K562 (cell line): ENCODE results near the gene SERP1. TPM values are rescaled to one million over a fixed set of nuclear protein-coding genes. Genes with fewer than 3 reads are reported as not detected.

Experiments
- CEBPB ChIP-seq: fragments of 450-650 bp; IDR thresholded peaks from 2 replicates; pipeline ENCODE4 v1.6.1; 2016; ENCODE audit warnings: missing genetic modification characterization, missing compliant biosample characterization
- E2F3 ChIP-seq: fragments of 250-450 bp; sonication (Bioruptor Pico); IDR thresholded peaks from 2 replicates; pipeline ENCODE4 v1.4.0; 2020; ENCODE audit warnings: mild to moderate bottlenecking
- HNRNPLL ChIP-seq: fragments of 200-400 bp; formaldehyde crosslinking; IDR thresholded peaks from 2 replicates; pipeline ENCODE4 v1.6.1; 2017; ENCODE audit warnings: low read length, low read depth, mild to moderate bottlenecking; ENCODE audit not compliant: poor library complexity, severe bottlenecking
- KLF6 ChIP-seq: fragments of 250-450 bp; sonication (Bioruptor Pico); IDR thresholded peaks from 2 replicates; pipeline ENCODE4 v1.4.0; 2020; ENCODE audit warnings: mild to moderate bottlenecking, moderate library complexity, borderline replicate concordance
- NFIX ChIP-seq: fragments of 250-450 bp; sonication (Bioruptor Pico); IDR thresholded peaks from 2 replicates; pipeline ENCODE4 v1.4.0; 2020; ENCODE audit warnings: low read depth, mild to moderate bottlenecking, moderate library complexity
- PYGO2 ChIP-seq: fragments of 450-650 bp; IDR thresholded peaks from 2 replicates; pipeline ENCODE4 v1.6.1; 2016; ENCODE audit warnings: mild to moderate bottlenecking, missing genetic modification characterization, moderate library complexity, missing compliant biosample characterization
- U2AF2 ChIP-seq: fragments of 200-400 bp; formaldehyde crosslinking; optimal IDR thresholded peaks from 2 replicates; pipeline ENCODE3; 2017; ENCODE audit warnings: low read depth, mild to moderate bottlenecking, low read length
- ZBTB7A ChIP-seq: IDR thresholded peaks from 2 replicates; pipeline ENCODE4 v1.6.1; 2011; ENCODE audit warnings: low read depth, mild to moderate bottlenecking, low read length, moderate library complexity, borderline replicate concordance; ENCODE audit not compliant: control insufficient read depth
- ZC3H8 ChIP-seq: fragments of 450-650 bp; IDR thresholded peaks from 2 replicates; pipeline ENCODE4 v1.6.1; 2017
- polyA plus RNA-seq, 8 experiments: library from polyadenylated mRNA; depleted of rRNA in 4 of 8; stranded (reverse) in 5 of 8; unstranded in 3 of 8; fragments of >200 nt; fragmentation: Nextera tagmentation in 2 of 8; fragmentation: Illumina TruSeq in 1 of 8; extraction: Ambion mirVana in 2 of 8; extraction: Trizol in 1 of 8; gene quantifications; 2 replicates each; pipeline versions ENCODE4 v1.2.1 to v1.2.3, GENCODE V29; 2011 to 2014; ENCODE audit warnings: inconsistent platforms in 1 of 8, missing spikeins in 1 of 8
- total RNA-seq, 7 experiments: library from RNA; depleted of rRNA in 6 of 7; stranded (reverse); fragments of >200 nt in 6 of 7; fragmentation: Illumina TruSeq in 2 of 7; extraction: Trizol in 2 of 7; gene quantifications; 2 replicates each; pipeline versions ENCODE4 v1.2.1 to v1.2.3, GENCODE V29; 2011 to 2021; ENCODE audit warnings: low replicate concordance in 1 of 7
- TF ChIP-seq, protein P1 (sequence below), 2 experiments: IDR thresholded peaks in 1 of 2; conservative IDR thresholded peaks in 1 of 2; 2 replicates each; pipeline ENCODE4 v1.6.1; 2016; ENCODE audit warnings: low read depth in 2 of 2, mild to moderate bottlenecking in 1 of 2, missing compliant biosample characterization in 1 of 2, missing genetic modification characterization in 1 of 2, moderate library complexity in 1 of 2
- TF ChIP-seq, protein P2 (sequence below), 2 experiments: fragments of 150-350 bp in 1 of 2; IDR thresholded peaks; 2 replicates each; pipeline ENCODE4 v1.6.1; 2012 to 2016; ENCODE audit warnings: low read depth in 2 of 2, low read length in 2 of 2, mild to moderate bottlenecking in 1 of 2, moderate library complexity in 1 of 2
- TF ChIP-seq, protein P3 (sequence below): fragments of 200-800 bp; sonication (Bioruptor generic); IDR thresholded peaks from 2 replicates; pipeline ENCODE4 v1.6.1; 2016; ENCODE audit warnings: missing genetic modification characterization, missing compliant biosample characterization
- TF ChIP-seq, protein P4 (sequence below): fragments of 450-650 bp; formaldehyde crosslinking; IDR thresholded peaks from 2 replicates; pipeline ENCODE4 v1.4.0; 2022; ENCODE audit warnings: mild to moderate bottlenecking, moderate library complexity

Gene SERP1
- total and polyA plus RNA-seq, 9 of the 15 experiments (the other 6 are each of a cell fraction or from before 2014, with no cell fraction given) = 38.6 to 443 (median 121) TPM

DNA sequence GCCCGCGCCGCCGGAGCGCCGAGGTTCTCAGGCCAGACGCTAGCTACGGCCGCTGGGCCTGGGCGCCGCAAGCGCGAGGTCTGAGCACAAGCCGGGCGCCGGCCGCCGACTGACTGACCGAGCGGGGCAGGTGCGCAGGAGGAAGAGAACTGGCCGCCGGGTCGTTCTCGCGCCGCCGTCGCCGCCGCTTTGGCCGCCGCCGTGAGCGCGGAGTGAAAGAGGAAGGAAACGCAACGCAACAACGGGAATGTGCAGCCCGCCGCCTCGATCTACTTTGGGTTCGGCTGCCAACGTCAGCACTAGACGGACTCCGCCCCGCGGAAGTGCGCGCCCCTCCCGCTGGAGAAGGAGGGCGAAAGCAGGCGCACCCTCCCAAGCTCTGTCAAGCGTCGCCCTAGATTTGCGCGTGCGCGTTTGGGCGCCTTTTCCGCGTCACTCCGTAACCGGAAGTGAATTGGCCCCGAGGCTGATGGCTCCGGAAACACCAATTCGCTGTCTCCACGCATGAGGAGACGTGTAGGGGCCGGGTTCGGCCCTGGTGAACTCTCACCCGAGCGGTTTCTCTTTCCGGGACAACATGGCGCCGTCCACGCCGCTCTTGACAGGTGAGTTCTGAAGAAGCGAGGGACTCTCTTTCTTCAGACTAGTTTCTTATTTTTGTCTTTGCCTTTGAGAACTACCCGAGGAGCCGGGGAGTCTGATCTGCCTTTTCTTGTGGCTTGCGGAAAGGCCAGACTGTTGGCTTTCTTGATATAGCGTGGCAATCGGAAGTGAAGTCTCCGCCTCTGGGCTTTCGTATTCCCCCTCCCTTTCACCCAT lies at the start of gene SERP1, which contains the start of gene EIF2A (continued):
- TF ChIP-seq, protein P1, sequence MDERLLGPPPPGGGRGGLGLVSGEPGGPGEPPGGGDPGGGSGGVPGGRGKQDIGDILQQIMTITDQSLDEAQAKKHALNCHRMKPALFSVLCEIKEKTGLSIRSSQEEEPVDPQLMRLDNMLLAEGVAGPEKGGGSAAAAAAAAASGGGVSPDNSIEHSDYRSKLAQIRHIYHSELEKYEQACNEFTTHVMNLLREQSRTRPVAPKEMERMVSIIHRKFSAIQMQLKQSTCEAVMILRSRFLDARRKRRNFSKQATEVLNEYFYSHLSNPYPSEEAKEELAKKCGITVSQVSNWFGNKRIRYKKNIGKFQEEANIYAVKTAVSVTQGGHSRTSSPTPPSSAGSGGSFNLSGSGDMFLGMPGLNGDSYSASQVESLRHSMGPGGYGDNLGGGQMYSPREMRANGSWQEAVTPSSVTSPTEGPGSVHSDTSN (CRISPR knock-in tag; IDR thresholded peaks at IDR 0.05; ENCODE audit: low read depth) = no peak
- TF ChIP-seq, protein P1 (tag; conservative IDR thresholded peaks at IDR 0.05; ENCODE audit: low read depth) = peak; percentile 95; the same call in 1 of the 2 replicates
- TF ChIP-seq, protein P2, sequence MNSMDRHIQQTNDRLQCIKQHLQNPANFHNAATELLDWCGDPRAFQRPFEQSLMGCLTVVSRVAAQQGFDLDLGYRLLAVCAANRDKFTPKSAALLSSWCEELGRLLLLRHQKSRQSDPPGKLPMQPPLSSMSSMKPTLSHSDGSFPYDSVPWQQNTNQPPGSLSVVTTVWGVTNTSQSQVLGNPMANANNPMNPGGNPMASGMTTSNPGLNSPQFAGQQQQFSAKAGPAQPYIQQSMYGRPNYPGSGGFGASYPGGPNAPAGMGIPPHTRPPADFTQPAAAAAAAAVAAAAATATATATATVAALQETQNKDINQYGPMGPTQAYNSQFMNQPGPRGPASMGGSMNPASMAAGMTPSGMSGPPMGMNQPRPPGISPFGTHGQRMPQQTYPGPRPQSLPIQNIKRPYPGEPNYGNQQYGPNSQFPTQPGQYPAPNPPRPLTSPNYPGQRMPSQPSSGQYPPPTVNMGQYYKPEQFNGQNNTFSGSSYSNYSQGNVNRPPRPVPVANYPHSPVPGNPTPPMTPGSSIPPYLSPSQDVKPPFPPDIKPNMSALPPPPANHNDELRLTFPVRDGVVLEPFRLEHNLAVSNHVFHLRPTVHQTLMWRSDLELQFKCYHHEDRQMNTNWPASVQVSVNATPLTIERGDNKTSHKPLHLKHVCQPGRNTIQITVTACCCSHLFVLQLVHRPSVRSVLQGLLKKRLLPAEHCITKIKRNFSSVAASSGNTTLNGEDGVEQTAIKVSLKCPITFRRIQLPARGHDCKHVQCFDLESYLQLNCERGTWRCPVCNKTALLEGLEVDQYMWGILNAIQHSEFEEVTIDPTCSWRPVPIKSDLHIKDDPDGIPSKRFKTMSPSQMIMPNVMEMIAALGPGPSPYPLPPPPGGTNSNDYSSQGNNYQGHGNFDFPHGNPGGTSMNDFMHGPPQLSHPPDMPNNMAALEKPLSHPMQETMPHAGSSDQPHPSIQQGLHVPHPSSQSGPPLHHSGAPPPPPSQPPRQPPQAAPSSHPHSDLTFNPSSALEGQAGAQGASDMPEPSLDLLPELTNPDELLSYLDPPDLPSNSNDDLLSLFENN (IDR thresholded peaks at IDR 0.05; ENCODE audit: low read depth in 2 of 2, low read length in 2 of 2) = 0 out of 4 replicates have a peak, but pooled peaks of 1 of the 2 experiments have one; percentile 50
- TF ChIP-seq, protein P3, sequence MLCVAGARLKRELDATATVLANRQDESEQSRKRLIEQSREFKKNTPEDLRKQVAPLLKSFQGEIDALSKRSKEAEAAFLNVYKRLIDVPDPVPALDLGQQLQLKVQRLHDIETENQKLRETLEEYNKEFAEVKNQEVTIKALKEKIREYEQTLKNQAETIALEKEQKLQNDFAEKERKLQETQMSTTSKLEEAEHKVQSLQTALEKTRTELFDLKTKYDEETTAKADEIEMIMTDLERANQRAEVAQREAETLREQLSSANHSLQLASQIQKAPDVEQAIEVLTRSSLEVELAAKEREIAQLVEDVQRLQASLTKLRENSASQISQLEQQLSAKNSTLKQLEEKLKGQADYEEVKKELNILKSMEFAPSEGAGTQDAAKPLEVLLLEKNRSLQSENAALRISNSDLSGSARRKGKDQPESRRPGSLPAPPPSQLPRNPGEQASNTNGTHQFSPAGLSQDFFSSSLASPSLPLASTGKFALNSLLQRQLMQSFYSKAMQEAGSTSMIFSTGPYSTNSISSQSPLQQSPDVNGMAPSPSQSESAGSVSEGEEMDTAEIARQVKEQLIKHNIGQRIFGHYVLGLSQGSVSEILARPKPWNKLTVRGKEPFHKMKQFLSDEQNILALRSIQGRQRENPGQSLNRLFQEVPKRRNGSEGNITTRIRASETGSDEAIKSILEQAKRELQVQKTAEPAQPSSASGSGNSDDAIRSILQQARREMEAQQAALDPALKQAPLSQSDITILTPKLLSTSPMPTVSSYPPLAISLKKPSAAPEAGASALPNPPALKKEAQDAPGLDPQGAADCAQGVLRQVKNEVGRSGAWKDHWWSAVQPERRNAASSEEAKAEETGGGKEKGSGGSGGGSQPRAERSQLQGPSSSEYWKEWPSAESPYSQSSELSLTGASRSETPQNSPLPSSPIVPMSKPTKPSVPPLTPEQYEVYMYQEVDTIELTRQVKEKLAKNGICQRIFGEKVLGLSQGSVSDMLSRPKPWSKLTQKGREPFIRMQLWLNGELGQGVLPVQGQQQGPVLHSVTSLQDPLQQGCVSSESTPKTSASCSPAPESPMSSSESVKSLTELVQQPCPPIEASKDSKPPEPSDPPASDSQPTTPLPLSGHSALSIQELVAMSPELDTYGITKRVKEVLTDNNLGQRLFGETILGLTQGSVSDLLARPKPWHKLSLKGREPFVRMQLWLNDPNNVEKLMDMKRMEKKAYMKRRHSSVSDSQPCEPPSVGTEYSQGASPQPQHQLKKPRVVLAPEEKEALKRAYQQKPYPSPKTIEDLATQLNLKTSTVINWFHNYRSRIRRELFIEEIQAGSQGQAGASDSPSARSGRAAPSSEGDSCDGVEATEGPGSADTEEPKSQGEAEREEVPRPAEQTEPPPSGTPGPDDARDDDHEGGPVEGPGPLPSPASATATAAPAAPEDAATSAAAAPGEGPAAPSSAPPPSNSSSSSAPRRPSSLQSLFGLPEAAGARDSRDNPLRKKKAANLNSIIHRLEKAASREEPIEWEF = no peak
- TF ChIP-seq NFIX (CRISPR knock-in tag) (no peak), CEBPB (tag) (no peak), U2AF2 (no peak), KLF6 (CRISPR knock-in tag) (peak; percentile 46; the same call in 1 of the 2 replicates), ZC3H8 (no peak), HNRNPLL (peak; percentile 91), PYGO2 (no peak), E2F3 (peak; percentile 53; the same call in 1 of the 2 replicates), ZBTB7A (peak; percentile 31; the same call in 1 of the 2 replicates)
- TF ChIP-seq, protein P4, sequence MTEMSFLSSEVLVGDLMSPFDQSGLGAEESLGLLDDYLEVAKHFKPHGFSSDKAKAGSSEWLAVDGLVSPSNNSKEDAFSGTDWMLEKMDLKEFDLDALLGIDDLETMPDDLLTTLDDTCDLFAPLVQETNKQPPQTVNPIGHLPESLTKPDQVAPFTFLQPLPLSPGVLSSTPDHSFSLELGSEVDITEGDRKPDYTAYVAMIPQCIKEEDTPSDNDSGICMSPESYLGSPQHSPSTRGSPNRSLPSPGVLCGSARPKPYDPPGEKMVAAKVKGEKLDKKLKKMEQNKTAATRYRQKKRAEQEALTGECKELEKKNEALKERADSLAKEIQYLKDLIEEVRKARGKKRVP (CRISPR knock-in tag) = no peak
